ENCODE measurements around the gene PERP.

DNA sequence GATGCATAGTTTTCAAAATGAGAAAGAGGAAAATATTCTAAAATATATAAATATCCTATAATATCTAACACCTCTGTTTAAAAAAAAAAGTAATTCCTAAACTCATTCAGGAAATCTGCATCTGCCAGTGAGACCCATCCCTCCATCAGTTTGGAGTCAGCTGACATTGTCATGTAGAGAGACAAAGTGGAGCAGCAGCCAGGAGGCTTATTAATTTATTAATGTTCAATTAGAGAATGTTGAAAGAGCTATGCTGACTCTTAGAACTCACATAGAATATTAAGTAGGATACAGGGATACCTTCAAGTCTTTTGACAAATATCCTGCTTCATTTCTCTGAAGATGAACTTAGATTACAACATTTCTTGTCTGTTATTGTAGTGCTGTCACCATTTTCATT, 12.8 kb upstream of the PERP start:
- TF ChIP-seq, protein P1, sequence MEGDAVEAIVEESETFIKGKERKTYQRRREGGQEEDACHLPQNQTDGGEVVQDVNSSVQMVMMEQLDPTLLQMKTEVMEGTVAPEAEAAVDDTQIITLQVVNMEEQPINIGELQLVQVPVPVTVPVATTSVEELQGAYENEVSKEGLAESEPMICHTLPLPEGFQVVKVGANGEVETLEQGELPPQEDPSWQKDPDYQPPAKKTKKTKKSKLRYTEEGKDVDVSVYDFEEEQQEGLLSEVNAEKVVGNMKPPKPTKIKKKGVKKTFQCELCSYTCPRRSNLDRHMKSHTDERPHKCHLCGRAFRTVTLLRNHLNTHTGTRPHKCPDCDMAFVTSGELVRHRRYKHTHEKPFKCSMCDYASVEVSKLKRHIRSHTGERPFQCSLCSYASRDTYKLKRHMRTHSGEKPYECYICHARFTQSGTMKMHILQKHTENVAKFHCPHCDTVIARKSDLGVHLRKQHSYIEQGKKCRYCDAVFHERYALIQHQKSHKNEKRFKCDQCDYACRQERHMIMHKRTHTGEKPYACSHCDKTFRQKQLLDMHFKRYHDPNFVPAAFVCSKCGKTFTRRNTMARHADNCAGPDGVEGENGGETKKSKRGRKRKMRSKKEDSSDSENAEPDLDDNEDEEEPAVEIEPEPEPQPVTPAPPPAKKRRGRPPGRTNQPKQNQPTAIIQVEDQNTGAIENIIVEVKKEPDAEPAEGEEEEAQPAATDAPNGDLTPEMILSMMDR (conservative IDR thresholded peaks at IDR 0.05) = no peak
- no peak for TF ChIP-seq ZFX (IDR thresholded peaks at IDR 0.05)

Data from C4-2B (cell line).